BLaER1 treated with 17β-estradiol and CSF1 and Interleukin-3, amounts not matched to agents 10 nM and 100 nM (cell line): Measurements from ENCODE around the gene THSD7A.
A peak's percentile ranks its signal among the peaks of the same experiment; 100 is the strongest.

Experiments
- H3K27ac ChIP-seq, 11 experiments: shearing (Covaris generic); formaldehyde crosslinking; 2 replicates each; pipeline ENCODE4 v1.8.1; 2022
- H3K27me3 ChIP-seq, 11 experiments: shearing (Covaris generic); formaldehyde crosslinking; 2 replicates each; pipeline ENCODE4 v1.8.1; 2022
- H3K36me3 ChIP-seq, 11 experiments: shearing (Covaris generic); formaldehyde crosslinking; 2 replicates each; pipeline ENCODE4 v1.8.1; 2022
- H3K4me1 ChIP-seq, 10 experiments: shearing (Covaris generic); formaldehyde crosslinking; 2 replicates each; pipeline ENCODE4 v1.8.1; 2022
- H3K4me2 ChIP-seq, 11 experiments: shearing (Covaris generic); formaldehyde crosslinking; 2 replicates each; pipeline ENCODE4 v1.8.1; 2022
- H3K4me3 ChIP-seq, 10 experiments: shearing (Covaris generic); formaldehyde crosslinking; 2 replicates each; pipeline ENCODE4 v1.8.1; 2022
- H3K9ac ChIP-seq, 11 experiments: shearing (Covaris generic); formaldehyde crosslinking; 2 replicates each; pipeline ENCODE4 v1.8.1; 2022
- H3K9me3 ChIP-seq, 11 experiments: shearing (Covaris generic); formaldehyde crosslinking; replicated peaks in 1 of 11; 2 replicates each; pipeline ENCODE4 v1.8.1; 2022
- H4K20me1 ChIP-seq, 11 experiments: shearing (Covaris generic); formaldehyde crosslinking; 2 replicates each; pipeline ENCODE4 v1.8.1; 2022
- Cebpa-rat ChIP-seq, 11 experiments: shearing (Covaris generic); IDR thresholded peaks; 2 replicates each; pipeline ENCODE4 v1.8.1; 2022

THSD7A gene

DNA sequence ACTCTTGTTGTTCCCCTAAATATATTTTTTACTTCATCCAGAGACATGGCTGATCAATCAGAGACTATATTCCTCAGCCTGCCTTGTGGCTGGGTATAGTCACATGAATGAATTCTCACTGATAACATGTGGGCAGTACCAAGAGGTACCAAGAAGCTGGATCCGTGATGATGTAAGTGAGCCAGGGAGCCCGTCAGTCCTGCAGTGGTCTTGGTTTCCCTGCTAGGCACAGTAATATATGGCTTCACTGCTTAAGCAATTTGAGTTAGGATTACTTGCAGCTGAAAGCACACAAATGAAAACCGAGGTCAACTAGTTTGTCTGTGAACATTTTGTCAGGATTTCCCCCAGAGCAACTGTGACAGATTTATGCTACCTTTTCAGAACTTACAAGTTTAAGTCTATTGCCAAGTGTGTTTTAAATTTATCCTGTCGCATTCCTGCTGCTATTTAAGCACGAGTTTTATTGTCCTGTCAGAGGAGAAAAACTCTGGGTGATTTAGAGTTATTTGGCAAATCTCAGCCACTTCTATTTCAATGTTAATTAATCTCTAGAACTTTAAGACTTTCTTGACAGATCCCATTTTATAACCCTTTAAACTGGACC is 476.5 kb downstream of the THSD7A start:
- no peak for TF ChIP-seq Cebpa-rat (IDR thresholded peaks at IDR 0.05)
- Histone ChIP-seq H3K27me3 (no peaks in the 10 kb centered on the region), H3K4me3 (no peak overlapping the region), H3K27ac (no peak overlapping the region), H3K4me2 (no peak overlapping the region), H3K9ac (no peak overlapping the region), H3K4me1 (no peaks in the 10 kb centered on the region), H4K20me1 (no peaks in the 10 kb centered on the region), H3K9me3 (peaks cover 0 to 17% (median 2%) of the 10 kb centered on the region in 11 experiments; a peak in 6 of 22 replicates), H3K36me3 (no peaks in the 10 kb centered on the region)

DNA sequence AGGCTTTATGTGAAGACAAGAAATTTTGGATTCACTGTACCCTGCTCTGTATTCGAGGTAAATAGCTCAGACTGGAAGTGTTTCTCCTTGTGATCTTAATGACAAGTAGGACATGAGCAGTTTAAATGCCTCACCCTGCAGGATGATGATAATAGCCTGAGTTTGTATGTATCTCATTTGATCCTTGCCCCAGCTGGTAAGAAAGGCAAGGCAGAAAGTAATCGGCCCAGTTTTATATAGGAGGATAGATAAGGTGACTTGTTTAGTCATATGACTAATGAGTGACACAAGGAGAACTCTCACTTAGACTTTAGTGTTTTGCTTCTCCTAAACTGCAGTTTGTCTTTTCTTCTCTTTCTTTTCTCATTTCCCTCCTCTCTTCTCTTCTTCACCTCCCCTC is 485.7 kb downstream of the THSD7A start:
- Histone ChIP-seq H3K9me3 (peaks cover 0 to 6% (median 2%) of the 10 kb centered on the region in 11 experiments; a peak in 4 of 22 replicates), H3K4me1 (peaks cover 0 to 12% (median 0%) of the 10 kb centered on the region in 10 experiments; a peak in 6 of 20 replicates), H3K4me3 (no peak overlapping the region), H3K27ac (no peak overlapping the region), H3K9ac (no peak overlapping the region), H3K4me2 (no peak overlapping the region), H3K36me3 (no peaks in the 10 kb centered on the region), H3K27me3 (no peaks in the 10 kb centered on the region), H4K20me1 (no peaks in the 10 kb centered on the region)
- no peak for TF ChIP-seq Cebpa-rat (IDR thresholded peaks at IDR 0.05)

- H3K4me2 ChIP-seq: no peak overlapping the region
These were observed 486.4 kb downstream of the THSD7A start for GRCh38 chr7:11345621-11346020.

GRCh38 chr7:11343818-11344413 is 488.1 kb downstream of the THSD7A start:
- H4K20me1 ChIP-seq: no peaks in the 10 kb centered on the region
- peaks cover 0 to 12% (median 0%) of the 10 kb centered on the region in 10 experiments; a peak in 6 of 20 replicates for H3K4me1 ChIP-seq
- H3K4me2 ChIP-seq: peak overlapping the region in 1 of 11 experiments; percentile 31; a peak in 1 of 22 replicates
- H3K4me3 ChIP-seq: no peak overlapping the region
- no peaks in the 10 kb centered on the region for H3K27me3 ChIP-seq
- TF ChIP-seq Cebpa-rat (IDR thresholded peaks at IDR 0.05): peak in 2 of 11 experiments; percentile 39; a peak in 2 of 22 replicates
- no peak overlapping the region for H3K9ac ChIP-seq
- H3K27ac ChIP-seq: no peak overlapping the region
- H3K36me3 ChIP-seq: no peaks in the 10 kb centered on the region
- H3K9me3 ChIP-seq: no peaks in the 10 kb centered on the region

More at GRCh38 chr7:11345621-11346020, 486.4 kb downstream of the THSD7A start:
- Histone ChIP-seq H3K27ac (no peak overlapping the region), H3K4me3 (no peak overlapping the region), H3K9ac (no peak overlapping the region), H3K27me3 (no peaks in the 10 kb centered on the region), H4K20me1 (no peaks in the 10 kb centered on the region), H3K36me3 (no peaks in the 10 kb centered on the region), H3K4me1 (peaks cover 0 to 12% (median 0%) of the 10 kb centered on the region in 10 experiments; a peak in 6 of 20 replicates), H3K9me3 (no peaks in the 10 kb centered on the region; a peak in 1 of 22 replicates)
- no peak for TF ChIP-seq Cebpa-rat (IDR thresholded peaks at IDR 0.05)

- no peaks in the 10 kb centered on the region for H3K36me3 ChIP-seq
- H3K4me2 ChIP-seq: no peak overlapping the region
- H3K27me3 ChIP-seq: no peaks in the 10 kb centered on the region
- H3K9me3 ChIP-seq: no peaks in the 10 kb centered on the region
- no peak overlapping the region for H3K9ac ChIP-seq
- no peaks in the 10 kb centered on the region for H4K20me1 ChIP-seq
- peaks cover 0 to 12% (median 0%) of the 10 kb centered on the region in 10 experiments; a peak in 6 of 20 replicates for H3K4me1 ChIP-seq
- TF ChIP-seq Cebpa-rat (IDR thresholded peaks at IDR 0.05): no peak
- H3K4me3 ChIP-seq: no peak overlapping the region
- no peak overlapping the region for H3K27ac ChIP-seq
These were observed 488.9 kb downstream of the THSD7A start for GRCh38 chr7:11343136-11343535.

DNA sequence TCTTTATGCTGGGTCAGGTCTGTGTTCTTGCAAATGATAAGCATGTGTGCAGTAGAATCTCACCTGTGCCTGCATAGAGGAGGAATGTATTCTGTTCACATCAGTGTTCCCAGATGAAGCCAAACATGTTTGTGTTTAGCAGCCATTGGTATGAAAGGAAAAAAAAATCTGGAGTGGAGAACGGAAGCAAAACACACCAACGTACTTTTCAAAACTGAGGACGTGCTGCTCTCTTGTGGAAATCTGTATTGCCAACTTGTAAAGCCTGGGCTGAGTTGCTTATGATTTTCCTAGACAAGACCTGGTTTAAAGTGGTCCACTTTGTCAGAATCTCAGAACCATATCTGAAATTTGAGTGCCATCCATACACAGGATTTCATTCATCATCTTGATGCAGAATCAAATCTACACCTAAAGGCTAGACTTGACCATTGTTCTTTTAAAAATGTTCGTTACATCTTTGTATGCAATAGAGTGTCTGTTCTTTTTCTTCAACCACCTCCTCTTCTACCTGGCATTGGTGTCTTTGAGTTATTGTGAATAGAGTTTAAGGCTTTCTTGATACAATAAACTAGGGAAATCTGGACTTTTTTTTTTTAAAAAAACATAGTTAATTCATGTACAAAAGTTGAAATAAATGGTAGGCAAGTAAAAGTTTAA is 490.6 kb downstream of the THSD7A start:
- H3K36me3 ChIP-seq: no peaks in the 10 kb centered on the region
- no peaks in the 10 kb centered on the region for H3K4me1 ChIP-seq
- no peaks in the 10 kb centered on the region for H3K27me3 ChIP-seq
- no peak for TF ChIP-seq Cebpa-rat (IDR thresholded peaks at IDR 0.05)
- no peaks in the 10 kb centered on the region for H4K20me1 ChIP-seq
- H3K9ac ChIP-seq: no peak overlapping the region
- no peak overlapping the region for H3K4me3 ChIP-seq
- no peak overlapping the region for H3K4me2 ChIP-seq
- H3K27ac ChIP-seq: no peak overlapping the region
- H3K9me3 ChIP-seq: no peaks in the 10 kb centered on the region

- H3K36me3 ChIP-seq: no peaks in the 10 kb centered on the region
- H3K9ac ChIP-seq: no peak overlapping the region
- H3K4me2 ChIP-seq: no peak overlapping the region
- TF ChIP-seq Cebpa-rat (IDR thresholded peaks at IDR 0.05): no peak
- no peaks in the 10 kb centered on the region for H4K20me1 ChIP-seq
- no peak overlapping the region for H3K4me3 ChIP-seq
- no peaks in the 10 kb centered on the region for H3K27me3 ChIP-seq
- no peaks in the 10 kb centered on the region for H3K4me1 ChIP-seq
- H3K27ac ChIP-seq: no peak overlapping the region
- no peaks in the 10 kb centered on the region for H3K9me3 ChIP-seq
These were observed 495.6 kb downstream of the THSD7A start for GRCh38 chr7:11336432-11336831.

DNA sequence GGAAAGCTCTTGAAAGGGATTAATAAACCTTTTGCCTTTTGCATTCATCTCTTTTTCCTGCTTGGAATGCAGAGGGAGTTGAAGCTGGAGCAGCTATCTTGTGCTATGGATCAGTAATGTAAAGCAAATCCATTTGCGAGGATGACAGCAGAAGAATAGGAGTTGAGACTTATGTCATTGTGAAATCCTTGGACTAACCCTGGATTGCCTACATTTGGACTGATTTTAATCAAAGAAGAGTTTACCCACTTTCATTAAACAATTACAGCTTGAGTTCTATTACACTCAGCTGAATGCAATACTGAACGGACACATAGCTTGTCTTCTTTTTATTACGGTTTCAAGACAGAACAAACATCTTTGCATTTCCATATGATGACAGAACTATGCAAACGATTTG is 496.1 kb downstream of the THSD7A start:
- H3K36me3 ChIP-seq: no peaks in the 10 kb centered on the region
- peaks cover 0 to 3% (median under 1%) of the 10 kb centered on the region in 10 experiments; a peak in 9 of 20 replicates for H3K4me1 ChIP-seq
- no peaks in the 10 kb centered on the region for H3K27me3 ChIP-seq
- no peak overlapping the region for H3K27ac ChIP-seq
- no peak for TF ChIP-seq Cebpa-rat (IDR thresholded peaks at IDR 0.05)
- H3K9me3 ChIP-seq: no peaks in the 10 kb centered on the region
- no peak overlapping the region for H3K4me3 ChIP-seq
- no peak overlapping the region for H3K9ac ChIP-seq
- H3K4me2 ChIP-seq: no peak overlapping the region
- H4K20me1 ChIP-seq: no peaks in the 10 kb centered on the region

GRCh38 chr7:11332865-11333228 is 499.2 kb downstream of the THSD7A start:
- TF ChIP-seq Cebpa-rat (IDR thresholded peaks at IDR 0.05): no peak
- no peak overlapping the region for H3K4me2 ChIP-seq
- no peaks in the 10 kb centered on the region for H3K9me3 ChIP-seq
- no peak overlapping the region for H3K27ac ChIP-seq
- no peak overlapping the region for H3K4me3 ChIP-seq
- peaks cover 0 to 14% (median 3%) of the 10 kb centered on the region in 10 experiments; a peak in 10 of 20 replicates for H3K4me1 ChIP-seq
- no peaks in the 10 kb centered on the region for H3K27me3 ChIP-seq
- no peaks in the 10 kb centered on the region for H4K20me1 ChIP-seq
- H3K9ac ChIP-seq: no peak overlapping the region
- H3K36me3 ChIP-seq: no peaks in the 10 kb centered on the region
